ENCODE results near the gene TNIP1. TPM values are rescaled to one million over a fixed set of nuclear protein-coding genes. Genes with fewer than 3 reads are reported as not detected.

The TNIP1 gene
- total RNA-seq, 2 experiments from 2014 or later, result 51.4 to 77.5 TPM

DNA sequence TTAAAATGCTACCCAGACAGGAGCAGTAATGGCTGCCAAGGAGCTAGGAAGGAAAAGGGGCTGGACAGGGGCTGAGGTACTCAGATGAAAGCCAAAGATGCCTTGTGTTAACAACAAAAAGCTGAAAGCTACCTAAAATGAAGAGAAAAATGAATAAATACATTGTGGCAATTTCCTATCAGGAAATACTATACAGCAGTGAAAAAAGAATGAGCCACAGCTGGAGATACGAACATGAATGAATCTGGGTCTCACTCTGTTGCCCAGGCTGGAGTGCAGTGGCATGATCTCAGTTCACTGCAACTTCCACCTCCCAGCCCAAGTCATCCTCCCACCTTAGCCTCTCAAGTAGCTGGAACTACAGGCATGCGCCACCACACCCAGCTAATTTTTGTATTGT, 6.3 kb downstream of the TNIP1 start:
- H3K4me2 ChIP-seq (ENCODE audit: low read length), result no peak overlapping the region
- ChIA-PET CTCF (ENCODE audit: unreplicated experiment) (no interaction called here), POLR2A (no interaction called here)
- H3K4me3 ChIP-seq (ENCODE audit: low read depth, low read length, poor library complexity, severe bottlenecking), result no peak overlapping the region
- H3K9me2 ChIP-seq (ENCODE audit: insufficient read depth, low read length), result no peaks in the 10 kb centered on the region
- peaks cover 8% of the 10 kb centered on the region; the same call in 1 of the 2 replicates for H4K20me1 ChIP-seq (ENCODE audit: insufficient read depth, low read length)
- H3K4me1 ChIP-seq (ENCODE audit: insufficient read depth, low read length, poor library complexity, severe bottlenecking), result peaks cover 20% of the 10 kb centered on the region
- H2AFZ ChIP-seq (ENCODE audit: low read length), result no peak overlapping the region
- no TSS peak for BruUV-seq (replicated peaks)
- no peak for DNase-seq (ENCODE audit: low spot score)
- no peak overlapping the region for H3K27ac ChIP-seq (ENCODE audit: low read depth, low read length, poor library complexity, severe bottlenecking)
- H3K9me3 ChIP-seq (ENCODE audit: low read length), result no peaks in the 10 kb centered on the region
- peaks cover 38% of the 10 kb centered on the region for H3K36me3 ChIP-seq (ENCODE audit: insufficient read depth, low read length)
- H3K79me2 ChIP-seq (ENCODE audit: insufficient read depth, low read depth, low read length), result peaks cover 42% of the 10 kb centered on the region
- intact Hi-C loops (cut with micrococcal nuclease; ENCODE audit: unreplicated experiment), result no loop called here
- TF ChIP-seq, protein P1, sequence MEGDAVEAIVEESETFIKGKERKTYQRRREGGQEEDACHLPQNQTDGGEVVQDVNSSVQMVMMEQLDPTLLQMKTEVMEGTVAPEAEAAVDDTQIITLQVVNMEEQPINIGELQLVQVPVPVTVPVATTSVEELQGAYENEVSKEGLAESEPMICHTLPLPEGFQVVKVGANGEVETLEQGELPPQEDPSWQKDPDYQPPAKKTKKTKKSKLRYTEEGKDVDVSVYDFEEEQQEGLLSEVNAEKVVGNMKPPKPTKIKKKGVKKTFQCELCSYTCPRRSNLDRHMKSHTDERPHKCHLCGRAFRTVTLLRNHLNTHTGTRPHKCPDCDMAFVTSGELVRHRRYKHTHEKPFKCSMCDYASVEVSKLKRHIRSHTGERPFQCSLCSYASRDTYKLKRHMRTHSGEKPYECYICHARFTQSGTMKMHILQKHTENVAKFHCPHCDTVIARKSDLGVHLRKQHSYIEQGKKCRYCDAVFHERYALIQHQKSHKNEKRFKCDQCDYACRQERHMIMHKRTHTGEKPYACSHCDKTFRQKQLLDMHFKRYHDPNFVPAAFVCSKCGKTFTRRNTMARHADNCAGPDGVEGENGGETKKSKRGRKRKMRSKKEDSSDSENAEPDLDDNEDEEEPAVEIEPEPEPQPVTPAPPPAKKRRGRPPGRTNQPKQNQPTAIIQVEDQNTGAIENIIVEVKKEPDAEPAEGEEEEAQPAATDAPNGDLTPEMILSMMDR (conservative IDR thresholded peaks at IDR 0.05; ENCODE audit: low read length), result no peak
- no peak for TF ChIP-seq EZH2phosphoT487 (IDR thresholded peaks at IDR 0.05; ENCODE audit: borderline replicate concordance, low read depth, low read length)

DNA sequence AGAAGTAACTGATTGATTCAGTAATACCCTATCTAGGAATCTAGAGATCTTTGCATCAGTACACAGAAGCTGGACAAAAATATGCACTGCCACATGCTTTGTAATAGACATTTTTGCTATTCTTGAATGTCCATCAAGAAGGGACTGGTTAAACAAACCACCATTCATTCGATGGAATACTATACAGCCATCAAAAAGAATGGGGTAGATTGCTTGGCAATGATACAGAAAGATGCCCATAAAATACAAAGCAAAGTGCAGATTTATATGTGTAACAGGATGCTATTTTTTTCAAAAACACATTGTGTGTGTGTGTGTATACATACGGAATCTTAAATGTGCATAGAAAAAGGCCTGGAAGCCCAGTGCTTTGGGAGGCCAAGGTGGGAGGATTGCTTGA, 7.6 kb downstream of the TNIP1 start:
- peaks cover 42% of the 10 kb centered on the region for H3K36me3 ChIP-seq (ENCODE audit: insufficient read depth, low read length)
- ChIA-PET CTCF (ENCODE audit: unreplicated experiment) (no interaction called here), POLR2A (no interaction called here)
- peaks cover 31% of the 10 kb centered on the region for H3K79me2 ChIP-seq (ENCODE audit: insufficient read depth, low read depth, low read length)
- no peak overlapping the region for H3K27ac ChIP-seq (ENCODE audit: low read depth, low read length, poor library complexity, severe bottlenecking)
- intact Hi-C loops (cut with micrococcal nuclease; ENCODE audit: unreplicated experiment), result no loop called here
- H3K9me2 ChIP-seq (ENCODE audit: insufficient read depth, low read length), result no peaks in the 10 kb centered on the region
- BruUV-seq (replicated peaks), result no TSS peak
- H3K9me3 ChIP-seq (ENCODE audit: low read length), result no peaks in the 10 kb centered on the region
- H3K4me3 ChIP-seq (ENCODE audit: low read depth, low read length, poor library complexity, severe bottlenecking), result no peak overlapping the region
- no peak for DNase-seq (ENCODE audit: low spot score)
- peaks cover 12% of the 10 kb centered on the region; the same call in 1 of the 2 replicates for H4K20me1 ChIP-seq (ENCODE audit: insufficient read depth, low read length)
- H2AFZ ChIP-seq (ENCODE audit: low read length), result no peak overlapping the region
- H3K4me1 ChIP-seq (ENCODE audit: insufficient read depth, low read length, poor library complexity, severe bottlenecking), result peaks cover 19% of the 10 kb centered on the region
- no peak overlapping the region for H3K4me2 ChIP-seq (ENCODE audit: low read length)
- TF ChIP-seq EZH2phosphoT487 (IDR thresholded peaks at IDR 0.05; ENCODE audit: borderline replicate concordance, low read depth, low read length), result no peak
- TF ChIP-seq, protein P1 (conservative IDR thresholded peaks at IDR 0.05; ENCODE audit: low read length), result no peak

DNA sequence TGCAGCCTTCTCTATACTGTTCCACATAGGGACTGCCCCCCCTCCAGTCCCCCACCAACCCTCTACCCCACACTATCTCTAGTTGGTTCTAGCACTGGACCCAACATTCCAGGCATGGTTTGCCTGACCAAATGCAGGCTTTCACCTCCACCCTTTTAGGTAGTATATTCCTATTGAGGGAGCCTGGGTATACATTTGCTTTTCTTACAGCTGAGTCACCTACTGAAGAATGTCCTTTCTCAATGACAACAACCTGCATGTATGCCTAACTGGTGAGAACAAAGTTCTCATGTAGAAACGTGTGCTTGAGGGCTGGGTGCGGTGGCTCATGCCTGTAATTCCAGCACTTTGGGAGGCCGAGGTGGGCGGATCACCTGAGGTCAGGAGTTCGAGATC, 8.2 kb downstream of the TNIP1 start:
- peaks cover 9% of the 10 kb centered on the region; the same call in 1 of the 2 replicates for H4K20me1 ChIP-seq (ENCODE audit: insufficient read depth, low read length)
- BruUV-seq (replicated peaks), result no TSS peak
- no peaks in the 10 kb centered on the region for H3K9me3 ChIP-seq (ENCODE audit: low read length)
- H3K4me3 ChIP-seq (ENCODE audit: low read depth, low read length, poor library complexity, severe bottlenecking), result no peak overlapping the region
- intact Hi-C loops (cut with micrococcal nuclease; ENCODE audit: unreplicated experiment), result no loop called here
- H3K4me2 ChIP-seq (ENCODE audit: low read length), result no peak overlapping the region
- no peak for DNase-seq (ENCODE audit: low spot score)
- peaks cover 25% of the 10 kb centered on the region; the same call in 1 of the 2 replicates for H3K79me2 ChIP-seq (ENCODE audit: insufficient read depth, low read depth, low read length)
- peaks cover 41% of the 10 kb centered on the region for H3K36me3 ChIP-seq (ENCODE audit: insufficient read depth, low read length)
- ChIA-PET POLR2A (interaction anchor here (1.4 kb wide), 1 partner anchor 13 kb away, joined by 5 read pairs; no protein-coding TSS in a partner anchor), CTCF (ENCODE audit: unreplicated experiment) (no interaction called here)
- no peak overlapping the region for H2AFZ ChIP-seq (ENCODE audit: low read length)
- H3K4me1 ChIP-seq (ENCODE audit: insufficient read depth, low read length, poor library complexity, severe bottlenecking), result peaks cover 13% of the 10 kb centered on the region
- TF ChIP-seq EZH2phosphoT487 (IDR thresholded peaks at IDR 0.05; ENCODE audit: borderline replicate concordance, low read depth, low read length), result no peak
- TF ChIP-seq, protein P1 (conservative IDR thresholded peaks at IDR 0.05; ENCODE audit: low read length), result no peak
- H3K9me2 ChIP-seq (ENCODE audit: insufficient read depth, low read length), result no peaks in the 10 kb centered on the region
- H3K27ac ChIP-seq (ENCODE audit: low read depth, low read length, poor library complexity, severe bottlenecking), result no peak overlapping the region
